IPS DF 19.7 (cell line): ENCODE results near the gene ARL5B.

ENCODE experiments used
- DNase-seq: peaks from one replicate; pipeline ENCODE4 v3.0.0-alpha.2; 2013; ENCODE audit warnings: low read depth, low spot score

ARL5B gene

GRCh38 chr10:18699849-18700840, 40.9 kb downstream of the ARL5B start:
- no peak for DNase-seq

GRCh38 chr10:18703521-18703920, 44.3 kb downstream of the ARL5B start:
- no peak for DNase-seq

- no peak for DNase-seq
Observed at GRCh38 chr10:18710201-18710653, 51.0 kb downstream of the ARL5B start.

- DNase-seq, result no peak
Observed at GRCh38 chr10:18713077-18713476, 53.8 kb downstream of the ARL5B start.

GRCh38 chr10:18718991-18719390, 59.8 kb downstream of the ARL5B start:
- DNase-seq, result no peak

- DNase-seq, result no peak
Observed at GRCh38 chr10:18719811-18720210, 60.6 kb downstream of the ARL5B start.

- no peak for DNase-seq
Observed at GRCh38 chr10:18721067-18721466, 61.8 kb downstream of the ARL5B start.

GRCh38 chr10:18723801-18724200, 64.6 kb downstream of the ARL5B start:
- DNase-seq, result no peak
